MM.1S (cell line): ENCODE results near the gene RAB44.

Source experiments
- DNase-seq: peaks from one replicate; pipeline ENCODE4 v3.0.0-alpha.2; 2015
- H2AFZ ChIP-seq: fragments of 300-600 bp; sonication (generic); 2 replicates; pipeline ENCODE4 v1.6.0; 2016; ENCODE audit warnings: antibody characterized with exemption, low read length
- H3F3A ChIP-seq: fragments of 300-600 bp; sonication (generic); 2 replicates; pipeline ENCODE4 v1.6.1; 2016; ENCODE audit warnings: mild to moderate bottlenecking, antibody characterized with exemption, low read length, moderate library complexity, mixed read lengths; ENCODE audit not compliant: insufficient read depth
- H3K27ac ChIP-seq: fragments of 300-600 bp; sonication (generic); 2 replicates; pipeline ENCODE4 v1.5.1; 2016; ENCODE audit warnings: mild to moderate bottlenecking, low read length
- H3K27me3 ChIP-seq: fragments of 300-600 bp; sonication (generic); replicated peaks from 2 replicates; pipeline ENCODE4 v1.6.0; 2016; ENCODE audit warnings: low read length; ENCODE audit not compliant: insufficient read depth
- H3K36me3 ChIP-seq: fragments of 300-600 bp; sonication (generic); replicated peaks from 2 replicates; pipeline ENCODE4 v1.6.1; 2016; ENCODE audit warnings: mild to moderate bottlenecking, low read length, mixed read lengths; ENCODE audit not compliant: insufficient read depth
- H3K4me1 ChIP-seq: fragments of 300-600 bp; sonication (generic); 2 replicates; pipeline ENCODE4 v1.6.1; 2016; ENCODE audit warnings: low read length, mixed read lengths
- H3K4me2 ChIP-seq: fragments of 300-600 bp; sonication (generic); 2 replicates; pipeline ENCODE4 v1.6.0; 2016; ENCODE audit warnings: low read depth, low read length
- H3K4me3 ChIP-seq: fragments of 300-600 bp; sonication (generic); 2 replicates; pipeline ENCODE4 v1.5.1; 2016; ENCODE audit warnings: low read length, mixed read lengths
- H3K79me2 ChIP-seq: fragments of 300-600 bp; sonication (generic); 2 replicates; pipeline ENCODE4 v1.6.1; 2016; ENCODE audit warnings: mixed run types, low read length, mixed read lengths
- H3K9ac ChIP-seq: fragments of 300-600 bp; sonication (generic); 2 replicates; pipeline ENCODE4 v1.6.1; 2016; ENCODE audit warnings: low read length, mixed read lengths
- H3K9me2 ChIP-seq: fragments of 300-600 bp; sonication (generic); replicated peaks from 2 replicates; pipeline ENCODE4 v1.6.1; 2016; ENCODE audit warnings: mild to moderate bottlenecking, low read length, mixed read lengths; ENCODE audit not compliant: insufficient read depth
- H3K9me3 ChIP-seq: fragments of 300-600 bp; sonication (generic); replicated peaks from 2 replicates; pipeline ENCODE4 v1.6.1; 2016; ENCODE audit warnings: mild to moderate bottlenecking, low read length, mixed read lengths; ENCODE audit not compliant: insufficient read depth
- H4K20me1 ChIP-seq: fragments of 300-600 bp; sonication (generic); 2 replicates; pipeline ENCODE4 v1.6.1; 2016; ENCODE audit warnings: mild to moderate bottlenecking, low read length, moderate library complexity, mixed read lengths; ENCODE audit not compliant: insufficient read depth
- CTCF ChIP-seq: fragments of 300-600 bp; sonication (generic); IDR thresholded peaks from 2 replicates; pipeline ENCODE4 v1.5.1; 2016; ENCODE audit warnings: antibody characterized with exemption, low read length, mixed read lengths
- EZH2 ChIP-seq: fragments of 300-600 bp; sonication (generic); optimal IDR thresholded peaks from 2 replicates; pipeline ENCODE3; 2017; ENCODE audit warnings: low read depth, mild to moderate bottlenecking, antibody characterized with exemption, low read length, mixed read lengths
- EZH2phosphoT487 ChIP-seq: fragments of 300-600 bp; sonication (generic); IDR thresholded peaks from 2 replicates; pipeline ENCODE4 v1.6.1; 2018; ENCODE audit warnings: antibody characterized with exemption, low read length

Gene RAB44

GRCh38 chr6:36738108-36738507 is 40.5 kb downstream of the RAB44 start:
- no peak overlapping the region for H3K4me3 ChIP-seq
- TF ChIP-seq EZH2phosphoT487, result no peak
- TF ChIP-seq EZH2, result no peak
- no peak for TF ChIP-seq CTCF
- H3K27ac ChIP-seq, result no peak overlapping the region
- H3K9me2 ChIP-seq, result no peaks in the 10 kb centered on the region
- H3K36me3 ChIP-seq, result no peaks in the 10 kb centered on the region
- no peaks in the 10 kb centered on the region for H3K4me1 ChIP-seq
- no peaks in the 10 kb centered on the region for H4K20me1 ChIP-seq
- no peak overlapping the region for H2AFZ ChIP-seq
- no peak overlapping the region for H3K9ac ChIP-seq
- H3K79me2 ChIP-seq, result no peaks in the 10 kb centered on the region
- H3K9me3 ChIP-seq, result no peaks in the 10 kb centered on the region
- H3K4me2 ChIP-seq, result no peak overlapping the region
- no peaks in the 10 kb centered on the region for H3F3A ChIP-seq
- no peaks in the 10 kb centered on the region for H3K27me3 ChIP-seq
- DNase-seq, result no peak

GRCh38 chr6:36739947-36740817 is 42.6 kb downstream of the RAB44 start:
- Histone ChIP-seq H3F3A (no peaks in the 10 kb centered on the region), H3K4me2 (no peak overlapping the region), H3K4me3 (no peak overlapping the region), H3K27ac (no peak overlapping the region), H3K79me2 (no peaks in the 10 kb centered on the region), H3K4me1 (no peaks in the 10 kb centered on the region), H4K20me1 (no peaks in the 10 kb centered on the region), H3K9me3 (no peaks in the 10 kb centered on the region), H3K9ac (no peak overlapping the region), H3K9me2 (no peaks in the 10 kb centered on the region), H3K36me3 (no peaks in the 10 kb centered on the region), H3K27me3 (no peaks in the 10 kb centered on the region), H2AFZ (no peak overlapping the region)
- TF ChIP-seq CTCF (no peak), EZH2 (no peak), EZH2phosphoT487 (no peak)
- DNase-seq, result no peak

GRCh38 chr6:36740818-36741179 is 43.2 kb downstream of the RAB44 start:
- no peak overlapping the region for H2AFZ ChIP-seq
- H3K4me2 ChIP-seq, result no peak overlapping the region
- no peaks in the 10 kb centered on the region for H4K20me1 ChIP-seq
- H3K27ac ChIP-seq, result no peak overlapping the region
- no peaks in the 10 kb centered on the region for H3K9me2 ChIP-seq
- TF ChIP-seq EZH2phosphoT487, result no peak
- TF ChIP-seq CTCF, result no peak
- TF ChIP-seq EZH2, result no peak
- no peaks in the 10 kb centered on the region for H3F3A ChIP-seq
- H3K9me3 ChIP-seq, result no peaks in the 10 kb centered on the region
- H3K4me3 ChIP-seq, result no peak overlapping the region
- H3K79me2 ChIP-seq, result no peaks in the 10 kb centered on the region
- H3K36me3 ChIP-seq, result no peaks in the 10 kb centered on the region
- no peaks in the 10 kb centered on the region for H3K4me1 ChIP-seq
- no peak for DNase-seq
- H3K9ac ChIP-seq, result no peak overlapping the region
- no peaks in the 10 kb centered on the region for H3K27me3 ChIP-seq
